K562 (cell line): ENCODE measurements around the gene COX10. TPM values are rescaled to one million over a fixed set of nuclear protein-coding genes. Genes with fewer than 3 reads are reported as not detected.

Experiments used
- ATAC-seq: fragments of 200-7000 bp; cut with Tn5 transposase; 3 replicates; pipeline ENCODE4 v1.9.1; 2020; ENCODE audit warnings: moderate library complexity
- BruUV-seq: library from RNA; stranded (reverse); fragments of 400-500 nt; replicated peaks from 2 replicates; lab custom pipeline; 2021; lab: Mats Ljungman, UMichigan
- CTCF ChIA-PET: fragments of 300-600 bp; formaldehyde crosslinking; extraction: SDS; loops from one replicate; lab custom pipeline; 2021; ENCODE audit warnings: low intra/inter-chr PET ratio; lab: Yijun Ruan, JAX
- POLR2A ChIA-PET: fragments of 300-600, 350-650 bp; sonication (Branson Sonifier 250); formaldehyde crosslinking; extraction: SDS; loops from one replicate; lab custom pipeline; 2021; ENCODE audit warnings: antibody characterized with exemption, inconsistent platforms; lab: Yijun Ruan, JAX
- DNase-seq, 4 experiments: peaks; one replicate each; pipeline versions ENCODE4 v3.0.0 to v3.0.0-alpha.2; 2011 to 2018; ENCODE audit warnings: low spot score in 3 of 4, mixed read lengths in 3 of 4; ENCODE audit errors: extremely low read depth in 1 of 4
- FAIRE-seq: peaks from 2 replicates; lab custom pipeline; 2011; peaks lifted over from hg19 to GRCh38; lab: Jason Lieb, UNC
- H2AFZ ChIP-seq: 2 replicates; pipeline ENCODE4 v1.6.0; 2011; ENCODE audit warnings: low read depth, low read length, control low read depth, inconsistent platforms
- H3K27ac ChIP-seq: fragments of 200-600 bp; 3 replicates; pipeline ENCODE4 v1.8.0; 2011; ENCODE audit warnings: low read depth, mild to moderate bottlenecking, control low read depth, inconsistent platforms, low read length, moderate library complexity, mixed read lengths; ENCODE audit errors: extremely low read depth
- H3K27me3 ChIP-seq, 2 experiments: fragments of 300-600 bp in 1 of 2; 2 replicates in 1 of 2; 3 replicates in 1 of 2; pipeline versions ENCODE4 v1.6.0 to v1.8.0; 2011; ENCODE audit warnings: inconsistent platforms in 2 of 2, low read length in 2 of 2, mild to moderate bottlenecking in 1 of 2, mixed read lengths in 1 of 2, moderate library complexity in 1 of 2; ENCODE audit not compliant: control insufficient read depth in 2 of 2, insufficient read depth in 2 of 2
- H3K36me3 ChIP-seq: fragments of 300-600 bp; 3 replicates; pipeline ENCODE4 v1.8.0; 2011; ENCODE audit warnings: mild to moderate bottlenecking, low read length, inconsistent platforms; ENCODE audit not compliant: control insufficient read depth, insufficient read depth
- H3K4me1 ChIP-seq, 2 experiments: fragments of 200-600 bp in 1 of 2; replicated peaks in 1 of 2; 2 replicates in 1 of 2; 3 replicates in 1 of 2; pipeline versions ENCODE4 v1.5.1 to v1.8.0; 2011; ENCODE audit warnings: inconsistent platforms in 2 of 2, low read length in 2 of 2, mild to moderate bottlenecking in 1 of 2, mixed read lengths in 1 of 2, moderate library complexity in 1 of 2; ENCODE audit not compliant: control insufficient read depth in 2 of 2, insufficient read depth in 2 of 2
- H3K4me2 ChIP-seq: 2 replicates; pipeline ENCODE4 v1.6.1; 2011; ENCODE audit warnings: low read length, control low read depth, inconsistent platforms, mixed read lengths; ENCODE audit not compliant: insufficient read depth
- H3K4me3 ChIP-seq: fragments of 200-600 bp; sonication (generic), shearing (Covaris generic); 2 replicates; pipeline ENCODE4 v1.5.1; 2016; ENCODE audit warnings: control low read depth, inconsistent platforms
- H3K79me2 ChIP-seq: fragments of 200-600 bp; 3 replicates; pipeline ENCODE4 v1.8.0; 2011; ENCODE audit warnings: low read length, inconsistent platforms; ENCODE audit not compliant: control insufficient read depth, insufficient read depth
- H3K9ac ChIP-seq, 2 experiments: 2 replicates each; pipeline versions ENCODE4 v1.6.0 to v1.6.1; 2011; ENCODE audit warnings: low read depth in 2 of 2, low read length in 2 of 2, control low read depth in 1 of 2, inconsistent platforms in 1 of 2, mild to moderate bottlenecking in 1 of 2, mixed read lengths in 1 of 2; ENCODE audit not compliant: insufficient read depth in 1 of 2
- H3K9me1 ChIP-seq: one replicate; pipeline ENCODE4 v1.6.0; 2011; ENCODE audit warnings: inconsistent platforms, mild to moderate bottlenecking, low read length, moderate library complexity; ENCODE audit not compliant: control insufficient read depth, insufficient read depth
- H3K9me3 ChIP-seq: replicated peaks from 2 replicates; pipeline ENCODE4 v1.5.1; 2011; ENCODE audit warnings: low read depth, low read length, inconsistent platforms; ENCODE audit not compliant: control insufficient read depth, insufficient read depth
- H4K20me1 ChIP-seq: replicated peaks from 2 replicates; pipeline ENCODE4 v1.6.1; 2011; ENCODE audit warnings: low read length, inconsistent platforms, mixed read lengths; ENCODE audit not compliant: control insufficient read depth, insufficient read depth
- KDM2B ChIP-seq: fragments of 250-450 bp; sonication (Bioruptor Pico); IDR thresholded peaks from 2 replicates; pipeline ENCODE4 v1.8.0; 2021; ENCODE audit warnings: mild to moderate bottlenecking, moderate library complexity
- NKRF ChIP-seq: fragments of 450-650 bp; IDR thresholded peaks from 2 replicates; pipeline ENCODE4 v1.6.1; 2016; ENCODE audit warnings: borderline replicate concordance
- WGBS: fragments of 100-300 bp; shearing (Covaris generic); methylation state at CpG from one replicate; pipeline ENCODE4 v1.1.6; 2016; ENCODE audit warnings: low coverage, mixed read lengths; ENCODE audit not compliant: insufficient coverage; ENCODE audit errors: missing lambda C conversion rate; 5-methylcytosine and 5-hydroxymethylcytosine counted together
- in situ Hi-C: fragments of 300-500 bp; cut with MboI; formaldehyde crosslinking; loops from 4 replicates; pipeline ENCODE4 v1.15.0; 2018; ENCODE audit warnings: inconsistent platforms, mixed read lengths
- intact Hi-C: fragments of 100-400 bp; cut with micrococcal nuclease; formaldehyde crosslinking; loops from 2 replicates; pipeline ENCODE4 v1.14.2; 2022
- polyA plus RNA-seq, 8 experiments: library from polyadenylated mRNA; depleted of rRNA in 4 of 8; stranded (reverse) in 5 of 8; unstranded in 3 of 8; fragments of >200 nt; fragmentation: Nextera tagmentation in 2 of 8; fragmentation: Illumina TruSeq in 1 of 8; extraction: Ambion mirVana in 2 of 8; extraction: Trizol in 1 of 8; gene quantifications; 2 replicates each; pipeline versions ENCODE4 v1.2.1 to v1.2.3, GENCODE V29; 2011 to 2014; ENCODE audit warnings: inconsistent platforms in 1 of 8, missing spikeins in 1 of 8
- total RNA-seq, 7 experiments: library from RNA; depleted of rRNA in 6 of 7; stranded (reverse); fragments of >200 nt in 6 of 7; fragmentation: Illumina TruSeq in 2 of 7; extraction: Trizol in 2 of 7; gene quantifications; 2 replicates each; pipeline versions ENCODE4 v1.2.1 to v1.2.3, GENCODE V29; 2011 to 2021; ENCODE audit warnings: low replicate concordance in 1 of 7
- TF ChIP-seq, protein P1 (sequence below): sonication (generic); formaldehyde crosslinking; IDR thresholded peaks from 2 replicates; pipeline ENCODE4 v1.8.1; 2023; ENCODE audit warnings: mild to moderate bottlenecking, missing genetic modification reagents
- TF ChIP-seq, protein P2 (sequence below): fragments of 250-450 bp; sonication (Bioruptor Pico); IDR thresholded peaks from 2 replicates; pipeline ENCODE4 v1.5.1; 2021; ENCODE audit warnings: mild to moderate bottlenecking

Gene COX10
- total and polyA plus RNA-seq, 9 of the 15 experiments (the other 6 are each of a cell fraction or from before 2014, with no cell fraction given): 10.3 to 26.4 (median 17.8) TPM

DNA sequence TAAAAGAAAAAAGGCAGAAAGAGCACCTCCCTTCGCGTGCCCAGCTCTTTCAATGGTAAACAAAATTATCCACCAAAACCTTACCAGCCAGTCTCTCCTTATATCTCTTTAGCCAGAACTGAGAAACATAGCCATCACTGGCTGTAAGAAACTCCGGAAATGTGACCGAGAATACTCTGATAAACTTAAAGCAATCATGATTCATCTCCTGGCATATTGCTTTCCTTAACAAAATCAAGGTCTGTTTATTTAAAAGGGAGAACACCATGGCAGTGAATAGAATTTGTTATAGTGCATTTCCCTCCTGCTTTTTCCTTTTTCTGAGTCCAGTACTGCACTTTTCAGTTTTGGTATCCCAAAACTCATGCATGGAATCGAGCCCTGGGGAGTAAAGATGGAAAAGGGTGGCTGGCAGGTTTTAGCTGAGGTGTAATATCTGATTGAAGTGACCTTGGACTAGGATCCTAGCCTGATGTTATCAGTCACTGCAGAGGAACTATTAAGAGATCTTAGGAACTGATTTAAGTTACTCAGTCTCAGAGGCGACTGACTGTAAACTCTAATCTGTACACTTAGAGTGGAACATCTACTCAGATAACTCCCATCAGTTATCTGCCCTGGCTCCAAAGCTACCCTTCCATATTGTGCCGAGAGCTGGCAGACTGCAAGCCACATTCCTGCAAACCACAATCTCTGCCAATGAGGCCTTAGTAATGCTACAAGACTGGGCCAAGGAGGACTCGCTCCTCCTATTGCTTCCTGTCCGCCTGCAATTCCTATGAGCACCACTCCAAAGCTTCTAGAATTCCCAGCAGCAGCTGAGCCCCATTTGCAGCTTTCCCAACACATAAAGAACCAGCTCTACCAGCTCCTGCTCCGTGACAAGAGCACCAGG is 7.4 kb upstream of the COX10 start:
- no peak for ATAC-seq
- Histone ChIP-seq H3K9me1 (no peaks in the 10 kb centered on the region), H3K4me3 (no peak overlapping the region), H4K20me1 (no peaks in the 10 kb centered on the region), H3K4me1 (no peaks in the 10 kb centered on the region), H3K9ac (no peak overlapping the region), H3K79me2 (peaks cover 11% of the 10 kb centered on the region; the same call in 2 of the 3 replicates), H3K36me3 (peaks cover 31% of the 10 kb centered on the region; the same call in 1 of the 3 replicates), H3K9me3 (peaks cover 4% of the 10 kb centered on the region), H3K27ac (no peak overlapping the region), H2AFZ (no peak overlapping the region), H3K4me2 (no peak overlapping the region), H3K27me3 (no peaks in the 10 kb centered on the region)
- BruUV-seq: no TSS peak
- CTCF ChIA-PET: no interaction called here
- WGBS: 73% methylated on average over 10 of the region's 10 CpGs
- TF ChIP-seq KDM2B (no peak), NKRF (no peak)
- TF ChIP-seq, protein P1, sequence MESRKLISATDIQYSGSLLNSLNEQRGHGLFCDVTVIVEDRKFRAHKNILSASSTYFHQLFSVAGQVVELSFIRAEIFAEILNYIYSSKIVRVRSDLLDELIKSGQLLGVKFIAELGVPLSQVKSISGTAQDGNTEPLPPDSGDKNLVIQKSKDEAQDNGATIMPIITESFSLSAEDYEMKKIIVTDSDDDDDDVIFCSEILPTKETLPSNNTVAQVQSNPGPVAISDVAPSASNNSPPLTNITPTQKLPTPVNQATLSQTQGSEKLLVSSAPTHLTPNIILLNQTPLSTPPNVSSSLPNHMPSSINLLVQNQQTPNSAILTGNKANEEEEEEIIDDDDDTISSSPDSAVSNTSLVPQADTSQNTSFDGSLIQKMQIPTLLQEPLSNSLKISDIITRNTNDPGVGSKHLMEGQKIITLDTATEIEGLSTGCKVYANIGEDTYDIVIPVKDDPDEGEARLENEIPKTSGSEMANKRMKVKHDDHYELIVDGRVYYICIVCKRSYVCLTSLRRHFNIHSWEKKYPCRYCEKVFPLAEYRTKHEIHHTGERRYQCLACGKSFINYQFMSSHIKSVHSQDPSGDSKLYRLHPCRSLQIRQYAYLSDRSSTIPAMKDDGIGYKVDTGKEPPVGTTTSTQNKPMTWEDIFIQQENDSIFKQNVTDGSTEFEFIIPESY (CRISPR knock-in tag): no peak
- TF ChIP-seq, protein P2, sequence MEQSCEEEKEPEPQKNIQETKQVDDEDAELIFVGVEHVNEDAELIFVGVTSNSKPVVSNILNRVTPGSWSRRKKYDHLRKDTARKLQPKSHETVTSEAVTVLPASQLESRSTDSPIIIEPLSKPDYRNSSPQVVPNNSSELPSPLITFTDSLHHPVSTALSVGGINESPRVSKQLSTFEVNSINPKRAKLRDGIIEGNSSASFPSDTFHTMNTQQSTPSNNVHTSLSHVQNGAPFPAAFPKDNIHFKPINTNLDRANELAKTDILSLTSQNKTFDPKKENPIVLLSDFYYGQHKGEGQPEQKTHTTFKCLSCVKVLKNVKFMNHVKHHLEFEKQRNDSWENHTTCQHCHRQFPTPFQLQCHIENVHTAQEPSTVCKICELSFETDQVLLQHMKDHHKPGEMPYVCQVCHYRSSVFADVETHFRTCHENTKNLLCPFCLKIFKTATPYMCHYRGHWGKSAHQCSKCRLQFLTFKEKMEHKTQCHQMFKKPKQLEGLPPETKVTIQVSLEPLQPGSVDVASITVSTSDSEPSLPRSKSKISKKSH (CRISPR knock-in tag): no peak
- no peak for FAIRE-seq
- DNase-seq: no peak
- POLR2A ChIA-PET: interaction anchor here (0.7 kb wide), 1 partner anchor 11 kb away, joined by 3 read pairs; no protein-coding TSS in a partner anchor
- intact Hi-C loops: no loop called here
- in situ Hi-C loops: no loop called here
